ENCODE data around the gene CDHR1.

The CDHR1 gene

GRCh38 chr10:84205049-84205852 is 10.9 kb downstream of the CDHR1 start:
- DNase-seq (ENCODE audit: insufficient read length, low spot score) = peak; percentile 55
- TF ChIP-seq POLR2A (IDR thresholded peaks at IDR 0.05; ENCODE audit: low read depth, low read length) (no peak), SPI1 (IDR thresholded peaks at IDR 0.05; ENCODE audit: low read depth, low read length) (0 out of 2 replicates have a peak, but pooled peaks have one; percentile 21)
- FAIRE-seq = peak; percentile 62

DNA sequence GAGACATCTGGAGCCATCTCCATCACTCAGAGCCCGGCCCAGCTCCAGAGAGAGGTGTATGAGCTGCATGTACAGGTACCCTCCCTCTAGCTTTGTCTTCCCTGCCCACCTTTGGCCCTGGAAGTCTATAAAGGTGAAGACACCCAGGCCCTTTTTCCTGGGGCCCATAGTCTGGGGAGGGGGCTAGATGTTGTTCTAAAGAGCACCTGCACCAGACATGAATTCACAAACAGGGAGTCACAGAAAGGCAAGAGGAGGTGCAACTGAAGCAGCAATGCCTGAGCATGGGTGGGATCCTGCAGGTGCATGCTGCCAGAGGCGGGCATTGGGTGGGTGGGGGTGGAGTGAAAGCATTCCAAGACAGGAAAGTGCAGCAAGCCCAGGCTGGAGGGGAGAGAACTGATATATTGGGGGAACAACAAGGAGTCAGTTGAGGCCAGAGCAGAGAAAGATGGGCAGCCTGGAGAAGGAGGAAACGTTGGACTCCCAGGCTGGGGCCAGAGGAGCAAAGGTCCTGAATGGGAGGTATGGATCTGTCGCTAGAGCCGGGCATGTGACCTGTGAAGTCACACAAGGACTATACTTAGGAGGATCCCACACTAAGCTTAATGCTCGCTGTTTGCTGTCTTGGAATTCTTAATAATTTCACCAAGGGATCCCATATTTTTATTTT is 11.7 kb downstream of the CDHR1 start:
- FAIRE-seq = no peak
- DNase-seq (ENCODE audit: insufficient read length, low spot score) = no peak
- TF ChIP-seq PAX5 (IDR thresholded peaks at IDR 0.05; ENCODE audit: insufficient read depth, low read length, severe bottlenecking) (no peak), TAF1 (IDR thresholded peaks at IDR 0.05; ENCODE audit: low read depth, low read length) (no peak), POLR2A (IDR thresholded peaks at IDR 0.05; ENCODE audit: low read depth, low read length) (no peak), POLR2AphosphoS5 (IDR thresholded peaks at IDR 0.05; ENCODE audit: low read depth, low read length) (no peak), POU2F2 (IDR thresholded peaks at IDR 0.05; ENCODE audit: low read depth, low read length) (no peak), SPI1 (IDR thresholded peaks at IDR 0.05; ENCODE audit: low read depth, low read length) (no peak)

- no peak for FAIRE-seq
- TF ChIP-seq PAX5 (IDR thresholded peaks at IDR 0.05; ENCODE audit: insufficient read depth, low read length, severe bottlenecking) = no peak
- TF ChIP-seq POU2F2 (IDR thresholded peaks at IDR 0.05; ENCODE audit: low read depth, low read length) = no peak
- TF ChIP-seq POLR2AphosphoS5 (IDR thresholded peaks at IDR 0.05; ENCODE audit: low read depth, low read length) = no peak
- no peak for TF ChIP-seq TAF1 (IDR thresholded peaks at IDR 0.05; ENCODE audit: low read depth, low read length)
- no peak for TF ChIP-seq SPI1 (IDR thresholded peaks at IDR 0.05; ENCODE audit: low read depth, low read length)
- TF ChIP-seq POLR2A (IDR thresholded peaks at IDR 0.05; ENCODE audit: low read depth, low read length) = no peak
- DNase-seq (ENCODE audit: insufficient read length, low spot score) = no peak
Observed at GRCh38 chr10:84208023-84208422, 13.7 kb downstream of the CDHR1 start.

DNA sequence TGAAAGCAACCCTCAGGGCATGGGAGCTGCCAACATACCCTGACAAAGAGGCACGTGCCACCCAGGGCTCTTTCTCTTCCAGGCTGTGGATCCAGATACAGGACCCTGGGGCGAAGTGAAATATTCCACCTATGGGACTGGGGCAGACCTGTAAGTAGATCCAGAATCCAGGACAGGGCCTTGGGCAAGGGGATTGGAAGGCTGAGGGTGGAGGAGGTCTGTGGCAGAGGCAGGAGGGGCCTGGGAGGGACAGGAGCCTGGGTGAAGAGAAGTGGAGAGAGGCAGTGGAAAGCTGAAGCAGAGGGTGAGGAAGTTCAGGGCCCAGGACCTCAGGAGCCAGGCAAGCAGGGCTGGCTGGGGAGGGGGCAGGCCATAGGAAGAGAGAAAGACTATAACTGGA is 17.2 kb downstream of the CDHR1 start:
- DNase-seq (ENCODE audit: insufficient read length, low spot score) (no peak), FAIRE-seq (no peak)
- TF ChIP-seq POLR2A (IDR thresholded peaks at IDR 0.05; ENCODE audit: low read depth, low read length) = no peak
- TF ChIP-seq SPI1 (IDR thresholded peaks at IDR 0.05; ENCODE audit: low read depth, low read length) = no peak
- TF ChIP-seq POLR2AphosphoS5 (IDR thresholded peaks at IDR 0.05; ENCODE audit: low read depth, low read length) = no peak
- no peak for TF ChIP-seq TAF1 (IDR thresholded peaks at IDR 0.05; ENCODE audit: low read depth, low read length)
- TF ChIP-seq POU2F2 (IDR thresholded peaks at IDR 0.05; ENCODE audit: low read depth, low read length) = no peak
- TF ChIP-seq PAX5 (IDR thresholded peaks at IDR 0.05; ENCODE audit: insufficient read depth, low read length, severe bottlenecking) = no peak

GRCh38 chr10:84212014-84212413 is 17.7 kb downstream of the CDHR1 start:
- no peak for TF ChIP-seq POU2F2 (IDR thresholded peaks at IDR 0.05; ENCODE audit: low read depth, low read length)
- TF ChIP-seq SPI1 (IDR thresholded peaks at IDR 0.05; ENCODE audit: low read depth, low read length) = no peak
- TF ChIP-seq POLR2AphosphoS5 (IDR thresholded peaks at IDR 0.05; ENCODE audit: low read depth, low read length) = no peak
- TF ChIP-seq POLR2A (IDR thresholded peaks at IDR 0.05; ENCODE audit: low read depth, low read length) = no peak
- no peak for TF ChIP-seq PAX5 (IDR thresholded peaks at IDR 0.05; ENCODE audit: insufficient read depth, low read length, severe bottlenecking)
- TF ChIP-seq TAF1 (IDR thresholded peaks at IDR 0.05; ENCODE audit: low read depth, low read length) = no peak
- DNase-seq (ENCODE audit: insufficient read length, low spot score) (no peak), FAIRE-seq (no peak)

- FAIRE-seq (no peak), DNase-seq (ENCODE audit: insufficient read length, low spot score) (no peak)
Observed at GRCh38 chr10:84213076-84213475, 18.7 kb downstream of the CDHR1 start.

DNA sequence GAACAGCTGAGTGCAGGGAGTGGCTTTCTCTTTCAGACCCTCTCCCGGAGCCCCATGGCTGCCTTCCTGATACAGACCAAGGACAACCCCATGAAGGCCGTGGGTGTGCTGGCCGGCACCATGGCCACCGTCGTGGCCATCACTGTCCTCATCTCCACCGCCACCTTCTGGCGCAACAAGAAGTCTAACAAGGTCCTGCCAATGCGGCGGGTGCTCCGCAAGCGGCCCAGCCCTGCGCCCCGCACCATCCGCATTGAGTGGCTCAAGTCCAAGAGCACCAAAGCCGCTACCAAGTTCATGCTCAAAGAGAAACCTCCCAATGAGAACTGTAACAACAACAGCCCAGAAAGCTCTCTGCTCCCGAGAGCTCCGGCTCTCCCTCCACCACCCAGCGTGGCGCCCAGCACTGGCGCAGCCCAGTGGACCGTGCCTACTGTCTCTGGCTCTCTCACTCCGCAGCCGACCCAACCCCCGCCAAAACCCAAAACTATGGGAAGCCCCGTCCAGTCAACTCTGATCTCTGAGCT is 19.8 kb downstream of the CDHR1 start:
- DNase-seq (ENCODE audit: insufficient read length, low spot score) (no peak), FAIRE-seq (no peak)
- TF ChIP-seq SPI1 (IDR thresholded peaks at IDR 0.05; ENCODE audit: low read depth, low read length) (no peak), TAF1 (IDR thresholded peaks at IDR 0.05; ENCODE audit: low read depth, low read length) (no peak), POLR2A (IDR thresholded peaks at IDR 0.05; ENCODE audit: low read depth, low read length) (no peak), POLR2AphosphoS5 (IDR thresholded peaks at IDR 0.05; ENCODE audit: low read depth, low read length) (no peak), PAX5 (IDR thresholded peaks at IDR 0.05; ENCODE audit: insufficient read depth, low read length, severe bottlenecking) (no peak)

More at GRCh38 chr10:84213076-84213475, 18.7 kb downstream of the CDHR1 start:
- TF ChIP-seq SPI1 (IDR thresholded peaks at IDR 0.05; ENCODE audit: low read depth, low read length) = no peak

DNA sequence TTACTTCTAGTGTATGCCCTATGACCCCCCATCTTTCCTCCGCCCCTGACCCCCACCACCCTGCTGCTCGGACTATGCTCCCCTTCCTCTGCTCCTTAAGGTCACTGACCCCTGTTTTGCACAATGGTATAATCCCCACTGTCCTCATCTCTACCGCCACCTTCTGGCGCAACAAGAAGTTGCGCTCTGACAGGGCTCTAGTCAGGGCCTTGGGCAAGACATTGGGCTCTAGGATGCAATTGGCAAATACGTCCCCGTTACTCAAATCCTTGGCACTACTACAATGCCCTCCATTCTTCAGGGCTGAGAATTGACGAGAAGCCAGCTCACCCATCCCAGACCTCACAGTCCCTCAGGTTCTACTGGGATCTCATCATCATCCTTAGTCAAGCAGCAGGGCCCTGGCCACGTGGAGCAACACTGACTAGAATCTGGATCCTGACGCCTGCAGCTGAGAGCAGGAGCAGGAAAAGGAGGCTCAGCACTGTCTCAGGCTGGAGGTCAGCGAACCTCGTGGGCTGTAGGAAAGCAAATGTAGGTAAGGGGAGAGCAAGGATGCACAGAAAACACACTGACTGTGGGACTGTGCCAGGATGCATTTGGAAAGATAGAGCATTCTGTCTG is 20.4 kb downstream of the CDHR1 start:
- peak; percentile 90 for FAIRE-seq
- TF ChIP-seq PAX5 (IDR thresholded peaks at IDR 0.05; ENCODE audit: insufficient read depth, low read length, severe bottlenecking) (no peak), POLR2A (IDR thresholded peaks at IDR 0.05; ENCODE audit: low read depth, low read length) (no peak), POLR2AphosphoS5 (IDR thresholded peaks at IDR 0.05; ENCODE audit: low read depth, low read length) (no peak), SPI1 (IDR thresholded peaks at IDR 0.05; ENCODE audit: low read depth, low read length) (no peak), POU2F2 (IDR thresholded peaks at IDR 0.05; ENCODE audit: low read depth, low read length) (no peak), TAF1 (IDR thresholded peaks at IDR 0.05; ENCODE audit: low read depth, low read length) (no peak)
- DNase-seq (ENCODE audit: insufficient read length, low spot score) = peak; percentile 59

DNA sequence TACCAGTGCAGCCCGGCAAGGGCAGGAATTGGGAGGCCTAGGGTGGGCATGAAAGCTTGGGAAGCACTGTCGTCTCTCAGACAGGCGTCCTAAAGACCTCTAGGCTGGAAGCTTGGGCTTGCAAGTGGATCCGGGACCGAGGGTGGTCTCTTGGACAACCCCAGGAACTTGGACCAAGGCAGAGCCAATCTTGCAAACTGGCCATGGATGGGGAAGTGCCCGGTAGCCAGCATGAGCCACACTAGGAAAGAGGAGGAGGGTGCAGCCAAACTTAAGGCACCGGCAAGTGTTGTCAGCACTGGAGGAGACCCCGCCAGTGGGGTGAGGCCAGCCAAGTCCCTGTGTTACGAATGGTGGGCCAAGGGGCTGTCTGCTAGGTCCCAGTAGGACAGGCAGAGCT is 22.5 kb downstream of the CDHR1 start:
- DNase-seq (ENCODE audit: insufficient read length, low spot score) (no peak), FAIRE-seq (no peak)
- TF ChIP-seq SPI1 (IDR thresholded peaks at IDR 0.05; ENCODE audit: low read depth, low read length) = no peak
- no peak for TF ChIP-seq TAF1 (IDR thresholded peaks at IDR 0.05; ENCODE audit: low read depth, low read length)
- TF ChIP-seq POLR2A (IDR thresholded peaks at IDR 0.05; ENCODE audit: low read depth, low read length) = no peak
- no peak for TF ChIP-seq PAX5 (IDR thresholded peaks at IDR 0.05; ENCODE audit: insufficient read depth, low read length, severe bottlenecking)
- no peak for TF ChIP-seq POLR2AphosphoS5 (IDR thresholded peaks at IDR 0.05; ENCODE audit: low read depth, low read length)
- no peak for TF ChIP-seq POU2F2 (IDR thresholded peaks at IDR 0.05; ENCODE audit: low read depth, low read length)

Data from GM12891 (cell line).